Sigmoid colon (tissue), 3 donors: ENCODE data around the gene SNX24.

Experiments used
- CTCF ChIP-seq, 4 experiments: fragments of 450-650 bp in 3 of 4; fragments of 200-600 bp in 1 of 4; IDR thresholded peaks; one replicate each; pipeline ENCODE4 v1.5.1; 2016 to 2019; ENCODE audit warnings: antibody characterized with exemption in 4 of 4, mild to moderate bottlenecking in 3 of 4, moderate library complexity in 2 of 4
- POLR2A ChIP-seq, 2 donors: fragments of 450-650 bp; IDR thresholded peaks; one replicate each; pipeline ENCODE4 v1.6.1; 2016; ENCODE audit warnings: antibody characterized with exemption in 2 of 2, mild to moderate bottlenecking in 2 of 2, moderate library complexity in 2 of 2

- no peak for TF ChIP-seq CTCF (IDR thresholded peaks at IDR 0.05)
- no peak for TF ChIP-seq POLR2A (IDR thresholded peaks at IDR 0.05)
These were observed 139.7 kb downstream of the SNX24 start for GRCh38 chr5:122985006-122985700.
